ENCODE results near the gene AOC2.

- TF ChIP-seq CTCF (IDR thresholded peaks at IDR 0.05) (peak in 3 of 4 experiments; percentile 26 to 55 (median 44)), POLR2A (IDR thresholded peaks at IDR 0.05) (no peak)
Observed at GRCh38 chr17:42819939-42820535, 24.3 kb upstream of the AOC2 start.
